ENCODE data around the gene CDK17.
"Not testable (repeated sequence)": the region's sequence is repeated elsewhere in the genome, so short reads cannot be mapped to it uniquely, and the experiment has no call there.

CDK17 gene

GRCh38 chr12:96359328-96359727, 40.9 kb downstream of the CDK17 start:
- in situ Hi-C loops (cut with MboI; ENCODE audit: low sequenced_read_pairs): no loop called here

GRCh38 chr12:96356831-96357230, 43.4 kb downstream of the CDK17 start:
- in situ Hi-C loops (cut with MboI; ENCODE audit: low sequenced_read_pairs): no loop called here

DNA sequence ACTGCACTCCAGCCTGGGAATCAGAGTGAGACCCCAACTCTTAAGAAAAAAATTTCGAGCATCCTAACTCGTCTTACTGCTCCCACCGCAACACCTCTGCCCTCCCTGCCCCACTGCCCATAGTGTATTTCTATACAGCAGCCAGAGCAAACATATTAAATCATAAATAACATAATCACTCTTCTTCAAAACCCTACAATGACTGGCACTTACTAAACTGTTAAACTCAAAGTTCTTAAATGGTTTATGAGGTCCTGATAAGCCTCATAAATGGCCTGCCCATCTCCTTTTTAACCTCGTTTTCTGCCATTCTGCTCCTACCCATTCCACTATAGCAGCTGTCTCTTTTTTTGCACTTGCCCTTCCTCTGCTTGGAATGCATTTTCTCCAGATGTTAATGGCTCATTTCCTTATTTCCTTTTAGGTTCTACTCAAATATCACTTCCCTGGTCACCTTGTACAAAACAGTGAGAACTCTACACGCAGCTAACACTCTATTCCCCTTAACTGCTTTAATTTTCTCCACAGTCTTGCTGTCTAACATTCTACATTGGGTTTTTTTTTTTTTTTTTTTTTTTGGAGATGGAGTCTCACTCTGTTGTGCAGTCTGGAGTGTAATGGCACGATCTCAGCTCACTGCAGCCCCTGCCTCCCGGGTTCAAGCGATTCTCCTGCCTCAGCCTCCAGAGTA, 45.2 kb downstream of the CDK17 start:
- in situ Hi-C loops (cut with MboI; ENCODE audit: low sequenced_read_pairs): no loop called here

DNA sequence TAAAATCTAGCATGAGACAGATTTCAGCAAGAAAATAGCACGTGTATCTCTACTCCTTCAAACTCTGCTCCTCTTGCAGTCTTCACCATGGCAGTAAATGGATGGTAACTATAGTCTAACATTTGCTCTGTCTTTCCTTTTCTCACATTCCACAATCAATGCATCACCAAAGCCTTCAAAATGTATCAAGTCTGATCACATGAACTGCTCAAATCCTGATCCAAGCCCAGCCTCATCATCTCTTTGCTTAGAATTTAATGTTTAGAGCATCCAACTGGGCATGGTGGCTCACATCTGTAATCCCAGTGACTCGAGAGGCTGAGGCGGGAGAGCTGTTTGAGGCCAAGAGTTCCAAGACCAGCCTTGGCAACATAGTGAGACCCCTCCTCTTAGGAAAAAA, 45.9 kb downstream of the CDK17 start:
- in situ Hi-C loops (cut with MboI; ENCODE audit: low sequenced_read_pairs): no loop called here

DNA sequence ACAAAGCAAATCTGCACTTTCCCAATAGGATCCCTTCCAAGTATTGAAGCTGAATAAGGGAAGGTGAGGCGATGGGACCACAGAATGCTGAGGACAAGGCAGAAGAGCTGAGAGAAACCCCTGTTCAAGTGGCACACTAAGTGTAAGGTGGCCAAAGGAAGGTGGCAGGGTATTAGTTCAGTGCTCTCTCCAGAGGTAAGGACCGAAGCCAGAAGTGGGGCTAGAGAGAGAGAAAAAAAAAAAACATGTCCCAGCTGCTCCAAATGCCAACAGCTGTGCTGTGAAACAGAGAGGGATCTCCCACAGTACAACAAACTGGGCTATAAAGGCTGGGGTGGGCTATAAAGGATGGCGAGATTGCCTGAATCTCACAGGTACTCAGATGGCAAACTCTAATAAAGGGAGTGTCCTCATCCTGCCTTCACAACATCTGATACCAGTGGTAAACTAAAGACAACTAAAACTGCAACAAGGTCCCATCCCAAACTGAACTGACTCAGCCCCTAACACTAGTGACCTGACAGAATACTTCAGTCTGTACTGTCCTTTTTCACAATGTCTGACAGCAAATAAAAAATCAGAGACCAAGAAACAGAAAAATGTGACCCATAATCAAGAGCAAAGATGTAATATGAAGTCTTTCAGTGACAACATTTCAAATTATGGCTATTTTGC, 47.9 kb downstream of the CDK17 start:
- in situ Hi-C loops (cut with MboI; ENCODE audit: low sequenced_read_pairs): no loop called here

DNA sequence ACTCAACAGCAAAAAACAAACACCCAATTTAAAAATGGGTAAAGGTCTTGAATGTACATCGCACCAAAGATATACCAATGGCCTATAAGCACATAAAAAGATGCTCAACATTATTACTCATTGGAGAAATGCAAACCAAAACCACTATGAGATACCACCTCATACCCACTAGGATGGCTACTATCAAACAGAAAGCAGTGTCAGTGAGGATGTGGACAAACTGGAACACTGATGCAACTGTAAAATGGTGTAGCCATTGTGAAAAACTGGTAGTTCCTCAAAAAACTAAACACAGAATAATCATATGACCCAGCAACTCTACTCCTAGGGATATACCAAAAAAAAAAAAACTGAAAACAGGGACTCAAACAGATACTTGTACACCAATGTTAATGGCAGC, 49.3 kb downstream of the CDK17 start:
- in situ Hi-C loops (cut with MboI; ENCODE audit: low sequenced_read_pairs): no loop called here

DNA sequence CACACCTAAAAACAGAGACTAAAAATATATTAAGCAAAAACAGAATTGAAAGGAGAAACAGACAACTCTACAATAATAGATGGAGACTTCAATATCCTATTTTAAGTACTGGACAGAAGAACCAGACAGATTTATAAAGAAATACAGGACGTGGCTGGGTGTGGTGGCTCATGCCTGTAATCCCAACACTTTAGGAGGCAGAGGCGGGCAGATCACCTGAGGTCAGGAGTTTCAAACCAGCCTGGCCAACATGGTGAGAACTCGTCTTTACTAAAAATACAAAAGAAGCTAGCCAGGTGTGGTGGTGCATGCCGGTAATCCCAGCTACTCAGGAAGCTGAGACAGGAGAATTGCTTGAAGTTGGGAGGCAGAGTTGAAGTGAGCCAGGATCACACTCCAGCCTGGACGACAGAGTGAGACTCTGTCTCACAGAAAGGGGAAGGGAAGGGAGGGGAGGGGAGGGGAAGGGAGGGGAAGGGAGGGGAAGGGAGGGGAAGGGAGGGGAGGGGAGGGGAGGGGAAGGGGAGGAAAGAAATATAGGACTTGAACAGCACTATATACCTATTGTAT, 53.0 kb downstream of the CDK17 start:
- in situ Hi-C loops (cut with MboI; ENCODE audit: low sequenced_read_pairs): no loop called here

- in situ Hi-C loops (cut with MboI; ENCODE audit: low sequenced_read_pairs): not testable (repeated sequence)
Observed at GRCh38 chr12:96346716-96347115, 53.5 kb downstream of the CDK17 start.

DNA sequence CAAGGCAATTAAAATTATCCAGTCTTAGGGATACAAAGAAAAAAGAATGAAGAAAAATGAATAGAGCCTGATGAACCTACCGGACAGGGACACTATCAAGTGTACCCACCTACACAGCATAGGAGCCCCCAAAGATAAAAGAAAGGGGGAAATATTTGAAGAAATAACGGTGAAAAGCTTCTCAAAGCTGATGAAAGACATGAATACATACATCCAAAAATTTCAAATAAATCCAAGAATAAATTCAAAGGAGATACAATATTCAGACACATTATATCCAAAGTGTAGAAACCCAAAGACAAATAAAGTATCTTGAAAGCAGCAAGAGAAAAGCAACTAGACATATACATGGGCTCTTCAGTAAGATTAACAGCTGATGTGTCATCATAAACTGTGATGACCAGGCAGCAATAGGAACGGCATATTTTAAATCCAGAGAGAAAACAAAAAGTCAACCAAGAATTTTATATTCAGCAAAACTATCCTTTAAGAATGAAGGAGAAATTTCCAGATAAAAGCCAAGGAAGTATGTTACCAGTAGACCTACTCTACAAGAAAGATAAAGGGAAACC, 56.0 kb downstream of the CDK17 start:
- in situ Hi-C loops (cut with MboI; ENCODE audit: low sequenced_read_pairs): no loop called here

- in situ Hi-C loops (cut with MboI; ENCODE audit: low sequenced_read_pairs): no loop called here
Observed at GRCh38 chr12:96343347-96343954, 56.8 kb downstream of the CDK17 start.

DNA sequence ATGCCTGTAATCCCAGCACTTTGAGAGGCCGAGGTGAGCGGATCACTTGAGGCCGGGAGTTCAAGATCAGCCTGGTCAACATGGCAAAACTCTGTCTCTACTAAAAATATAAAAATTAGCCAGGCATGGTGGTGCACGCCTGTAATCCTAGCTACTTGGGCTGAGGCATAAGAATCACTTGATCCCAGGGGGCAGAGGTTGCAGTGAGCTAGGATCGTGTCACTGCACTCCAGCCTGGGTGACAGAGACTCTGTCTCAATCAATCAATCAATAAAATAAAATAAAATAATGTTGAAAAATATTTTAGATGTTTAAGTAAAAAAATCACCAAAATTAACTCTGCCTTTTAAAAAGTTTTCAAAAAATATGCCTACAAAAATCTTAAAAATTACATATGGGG, 60.6 kb downstream of the CDK17 start:
- in situ Hi-C loops (cut with MboI; ENCODE audit: low sequenced_read_pairs): not testable (repeated sequence)

GRCh38 chr12:96338852-96339471, 61.3 kb downstream of the CDK17 start:
- in situ Hi-C loops (cut with MboI; ENCODE audit: low sequenced_read_pairs): no loop called here

DNA sequence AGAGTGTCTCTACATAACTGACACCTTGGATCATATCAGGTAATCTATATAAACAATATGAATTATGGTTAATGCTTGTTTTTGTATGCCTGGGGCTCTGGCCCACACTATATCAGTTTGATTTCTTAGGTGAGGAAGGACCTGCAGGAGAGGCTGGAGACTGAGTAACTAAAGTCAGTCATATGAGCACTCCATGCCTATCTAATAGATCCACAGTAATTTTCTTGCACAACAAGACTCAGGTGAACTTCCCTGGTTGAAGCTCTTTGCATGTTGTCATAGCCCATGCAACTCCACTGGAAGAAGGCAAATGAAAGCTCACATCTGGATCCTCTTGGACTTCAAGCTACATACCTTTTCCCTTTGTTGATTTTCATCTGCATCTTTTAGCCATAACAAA, 62.3 kb downstream of the CDK17 start:
- in situ Hi-C loops (cut with MboI; ENCODE audit: low sequenced_read_pairs): no loop called here

- in situ Hi-C loops (cut with MboI; ENCODE audit: low sequenced_read_pairs): no loop called here
Observed at GRCh38 chr12:96336489-96336888, 63.8 kb downstream of the CDK17 start.

- in situ Hi-C loops (cut with MboI; ENCODE audit: low sequenced_read_pairs): no loop called here
Observed at GRCh38 chr12:96335270-96335669, 65.0 kb downstream of the CDK17 start.

GRCh38 chr12:96334502-96334901, 65.7 kb downstream of the CDK17 start:
- in situ Hi-C loops (cut with MboI; ENCODE audit: low sequenced_read_pairs): no loop called here

DNA sequence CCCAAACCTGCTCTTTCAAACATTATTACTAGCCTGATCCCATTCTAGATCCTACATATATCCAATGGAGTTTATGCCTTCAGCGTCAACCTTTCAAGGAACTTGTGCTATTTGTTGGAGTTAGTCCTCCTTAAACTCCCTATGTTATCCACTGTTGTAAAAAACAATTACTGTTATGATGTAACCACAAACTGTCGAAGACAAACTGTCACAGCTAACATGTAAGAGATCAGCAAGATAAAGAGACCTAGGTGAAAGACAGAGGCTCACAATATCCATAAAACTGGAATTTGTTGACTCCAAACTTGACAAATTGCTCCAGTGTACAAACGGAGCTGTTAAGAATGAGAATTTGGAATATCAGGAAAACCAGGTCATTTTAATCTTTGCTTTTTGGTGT, 70.7 kb downstream of the CDK17 start:
- in situ Hi-C loops (cut with MboI; ENCODE audit: low sequenced_read_pairs): no loop called here

GRCh38 chr12:96329018-96329417, 71.2 kb downstream of the CDK17 start:
- in situ Hi-C loops (cut with MboI; ENCODE audit: low sequenced_read_pairs): no loop called here

DNA sequence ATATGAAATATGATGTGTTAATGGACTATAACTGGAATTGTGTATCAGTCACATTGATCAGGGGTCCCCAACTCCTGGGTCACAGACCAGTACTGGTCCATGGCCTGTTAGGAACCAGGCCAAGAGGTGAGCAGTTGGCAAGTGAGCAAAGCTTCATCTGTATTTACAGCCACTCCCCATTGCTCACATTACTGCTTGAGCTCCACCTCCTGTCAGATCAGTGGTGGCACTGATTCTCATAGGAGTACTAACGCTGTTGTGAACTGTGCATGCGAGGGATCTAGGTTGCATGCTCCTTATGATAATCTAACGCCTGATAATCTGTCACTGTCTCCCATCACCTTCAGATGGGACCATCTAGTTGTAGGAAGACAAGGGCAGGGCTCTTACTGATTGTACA, 72.3 kb downstream of the CDK17 start:
- in situ Hi-C loops (cut with MboI; ENCODE audit: low sequenced_read_pairs): no loop called here

GRCh38 chr12:96327346-96327745, 72.9 kb downstream of the CDK17 start:
- in situ Hi-C loops (cut with MboI; ENCODE audit: low sequenced_read_pairs): no loop called here

GRCh38 chr12:96326628-96327227, 73.5 kb downstream of the CDK17 start:
- in situ Hi-C loops (cut with MboI; ENCODE audit: low sequenced_read_pairs): no loop called here
